ENCODE data around the gene RARRES1.

DNA sequence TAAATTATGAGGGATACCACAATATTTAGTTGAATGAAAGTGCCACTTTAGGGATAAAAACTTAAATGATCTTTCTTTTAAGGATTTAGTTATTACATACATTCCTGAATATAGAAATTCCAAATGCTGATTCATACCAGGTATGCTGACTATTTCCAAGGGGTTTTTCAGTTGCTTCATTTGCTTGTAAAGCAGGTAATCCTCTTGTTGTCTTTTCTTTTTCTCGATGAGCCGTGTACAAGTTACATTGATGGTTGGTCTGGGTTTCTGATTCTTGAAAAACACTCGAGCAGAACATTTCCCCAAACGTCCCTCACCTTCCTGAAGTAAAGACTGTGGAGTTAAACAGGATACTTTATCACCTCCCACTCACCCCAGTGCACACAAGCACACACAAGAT, 21.7 kb downstream of the RARRES1 start:
- TF ChIP-seq, protein P1, sequence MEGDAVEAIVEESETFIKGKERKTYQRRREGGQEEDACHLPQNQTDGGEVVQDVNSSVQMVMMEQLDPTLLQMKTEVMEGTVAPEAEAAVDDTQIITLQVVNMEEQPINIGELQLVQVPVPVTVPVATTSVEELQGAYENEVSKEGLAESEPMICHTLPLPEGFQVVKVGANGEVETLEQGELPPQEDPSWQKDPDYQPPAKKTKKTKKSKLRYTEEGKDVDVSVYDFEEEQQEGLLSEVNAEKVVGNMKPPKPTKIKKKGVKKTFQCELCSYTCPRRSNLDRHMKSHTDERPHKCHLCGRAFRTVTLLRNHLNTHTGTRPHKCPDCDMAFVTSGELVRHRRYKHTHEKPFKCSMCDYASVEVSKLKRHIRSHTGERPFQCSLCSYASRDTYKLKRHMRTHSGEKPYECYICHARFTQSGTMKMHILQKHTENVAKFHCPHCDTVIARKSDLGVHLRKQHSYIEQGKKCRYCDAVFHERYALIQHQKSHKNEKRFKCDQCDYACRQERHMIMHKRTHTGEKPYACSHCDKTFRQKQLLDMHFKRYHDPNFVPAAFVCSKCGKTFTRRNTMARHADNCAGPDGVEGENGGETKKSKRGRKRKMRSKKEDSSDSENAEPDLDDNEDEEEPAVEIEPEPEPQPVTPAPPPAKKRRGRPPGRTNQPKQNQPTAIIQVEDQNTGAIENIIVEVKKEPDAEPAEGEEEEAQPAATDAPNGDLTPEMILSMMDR (IDR thresholded peaks at IDR 0.05), result no peak
- TF ChIP-seq POLR2A (IDR thresholded peaks at IDR 0.05), result no peak
